Skeletal muscle tissue (tissue), 4 donors: ENCODE measurements around the gene OR14A16. TPM values are rescaled to one million over a fixed set of nuclear protein-coding genes. Genes with fewer than 3 reads are reported as not detected.

ENCODE experiments used
- H3K27ac ChIP-seq: one replicate; pipeline ENCODE4 v1.7.0; 2013; ENCODE audit warnings: mild to moderate bottlenecking, low read depth, low read length, inconsistent platforms
- H3K27me3 ChIP-seq, 3 donors: one replicate each; pipeline ENCODE4 v1.7.0; 2013; ENCODE audit warnings: low read length in 3 of 3; ENCODE audit not compliant: control insufficient read depth in 3 of 3, insufficient read depth in 3 of 3
- H3K36me3 ChIP-seq, 3 donors: one replicate each; pipeline ENCODE4 v1.7.0; 2013; ENCODE audit warnings: low read length in 3 of 3; ENCODE audit not compliant: control insufficient read depth in 3 of 3, insufficient read depth in 3 of 3
- H3K4me1 ChIP-seq, 3 donors: one replicate each; pipeline ENCODE4 v1.7.0; 2013; ENCODE audit warnings: low read length in 3 of 3, mild to moderate bottlenecking in 3 of 3; ENCODE audit not compliant: control insufficient read depth in 3 of 3, insufficient read depth in 3 of 3
- H3K4me3 ChIP-seq, 3 donors: one replicate each; pipeline ENCODE4 v1.7.0; 2013; ENCODE audit warnings: low read length in 3 of 3
- H3K9ac ChIP-seq, 3 donors: one replicate each; pipeline ENCODE4 v1.7.0; 2013; ENCODE audit warnings: low read length in 3 of 3, mild to moderate bottlenecking in 3 of 3, moderate library complexity in 2 of 3, low read depth in 1 of 3
- H3K9me3 ChIP-seq, 3 donors: one replicate each; pipeline ENCODE4 v1.7.0; 2013; ENCODE audit warnings: low read length in 3 of 3; ENCODE audit not compliant: control insufficient read depth in 3 of 3
- total RNA-seq: library from RNA; depleted of rRNA; stranded (reverse); fragments of >200 nt; gene quantifications from one replicate; pipeline ENCODE4 v1.2.3, GENCODE V29; 2014
- donor health status: Osteomylitis.

OR14A16 gene
- total RNA-seq, 1 donor from 2014 or later = not detected

DNA sequence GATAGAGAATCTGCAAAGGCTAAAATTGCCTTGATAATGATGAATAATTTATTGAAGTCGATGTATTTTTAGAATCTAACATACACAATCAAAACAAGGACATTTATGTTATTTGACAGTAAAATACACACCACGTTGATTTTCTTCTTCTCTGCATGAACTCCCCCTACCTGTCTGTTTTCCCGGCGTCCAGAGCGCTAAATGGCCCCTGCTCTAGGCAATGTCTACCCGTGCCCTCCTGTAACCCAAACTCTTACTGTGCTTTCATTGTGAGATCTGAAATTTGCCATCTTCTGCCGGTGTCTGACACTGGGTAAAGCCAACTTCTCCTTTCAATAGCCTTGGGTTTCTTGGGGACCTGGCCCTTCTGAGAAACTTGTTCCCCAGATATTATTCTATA, 24.4 kb upstream of the OR14A16 start:
- no peaks in the 10 kb centered on the region for H3K36me3 ChIP-seq
- H3K4me3 ChIP-seq = no peak overlapping the region
- no peaks in the 10 kb centered on the region for H3K4me1 ChIP-seq
- no peaks in the 10 kb centered on the region for H3K27me3 ChIP-seq
- H3K9ac ChIP-seq = no peak overlapping the region
- H3K9me3 ChIP-seq = no peaks in the 10 kb centered on the region
- no peak overlapping the region for H3K27ac ChIP-seq

DNA sequence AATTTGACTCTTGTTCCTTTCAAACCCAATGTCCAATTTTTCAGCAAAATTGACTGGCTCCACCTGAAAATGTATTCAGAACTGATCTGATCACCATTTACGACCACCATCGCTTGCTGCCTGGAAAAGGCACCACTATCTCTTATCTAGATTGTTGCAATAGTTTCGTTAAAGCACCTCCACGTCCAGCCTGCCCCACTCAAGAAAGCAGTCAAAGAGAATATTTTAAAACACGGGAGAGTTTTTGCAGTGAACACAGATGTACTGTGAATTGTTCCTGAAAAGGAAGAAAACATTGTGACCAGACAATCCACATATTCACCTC, 21.7 kb upstream of the OR14A16 start:
- Histone ChIP-seq H3K36me3 (no peaks in the 10 kb centered on the region), H3K27ac (no peak overlapping the region), H3K4me1 (no peaks in the 10 kb centered on the region), H3K27me3 (no peaks in the 10 kb centered on the region), H3K9ac (no peak overlapping the region), H3K4me3 (no peak overlapping the region), H3K9me3 (peaks cover 0 to 2% (median 0%) of the 10 kb centered on the region in 3 donors)

DNA sequence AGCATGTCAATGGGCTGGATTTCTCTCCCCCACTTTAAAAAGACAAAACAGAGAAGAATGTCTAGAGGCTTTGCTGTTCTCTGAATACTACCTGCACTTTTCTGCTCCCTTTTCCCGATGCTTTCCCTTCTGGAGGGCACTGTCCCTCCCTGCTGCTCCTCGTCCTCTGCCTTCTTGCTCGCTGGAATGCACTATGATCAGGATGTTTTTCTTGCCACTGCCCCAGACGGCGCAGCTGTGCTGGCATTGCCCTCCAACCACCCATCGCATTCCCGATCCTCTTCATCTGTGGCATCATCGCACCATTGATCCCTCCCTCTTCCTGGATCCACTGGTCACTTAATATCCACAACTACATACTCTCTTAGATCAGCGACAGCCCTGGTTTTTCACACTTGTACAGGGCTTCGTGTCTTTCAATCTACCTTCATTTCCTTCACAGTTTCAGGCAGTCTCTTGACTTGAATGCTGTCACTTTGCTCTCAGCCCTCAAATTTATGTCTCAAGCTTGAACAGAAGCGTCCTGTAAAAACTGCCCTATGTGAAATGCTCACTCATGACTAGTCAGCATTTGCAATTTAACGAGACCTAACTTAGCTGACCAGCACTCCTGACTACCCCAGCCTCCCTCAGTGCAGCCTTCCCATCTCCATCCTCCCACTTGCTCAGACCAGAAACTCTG, 21.2 kb upstream of the OR14A16 start:
- no peak overlapping the region for H3K27ac ChIP-seq
- H3K4me3 ChIP-seq = no peak overlapping the region
- H3K9me3 ChIP-seq = peaks cover 0 to 2% (median 0%) of the 10 kb centered on the region in 3 donors
- H3K9ac ChIP-seq = no peak overlapping the region
- no peaks in the 10 kb centered on the region for H3K36me3 ChIP-seq
- H3K4me1 ChIP-seq = no peaks in the 10 kb centered on the region
- H3K27me3 ChIP-seq = no peaks in the 10 kb centered on the region

DNA sequence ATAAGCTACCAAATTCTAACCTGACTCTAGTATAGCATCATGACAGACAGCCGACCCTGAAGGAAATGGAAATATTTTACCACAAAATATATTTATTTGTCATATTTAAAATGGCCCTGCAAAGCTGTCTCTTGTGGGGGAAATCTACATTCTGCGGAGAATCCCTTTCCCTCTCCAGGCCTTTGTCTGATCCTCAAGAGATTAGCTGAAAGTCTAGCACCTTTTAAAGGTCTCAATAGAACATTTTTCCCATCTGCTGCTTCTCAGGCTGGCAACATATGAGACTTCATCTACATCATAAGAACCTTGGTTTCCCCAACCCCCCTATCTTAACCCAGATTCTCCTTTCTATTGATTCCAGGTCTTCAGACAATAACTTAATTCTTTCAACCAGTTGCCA, 19.5 kb upstream of the OR14A16 start:
- no peak overlapping the region for H3K9ac ChIP-seq
- no peaks in the 10 kb centered on the region for H3K27me3 ChIP-seq
- H3K9me3 ChIP-seq = peaks cover 0 to 2% (median 0%) of the 10 kb centered on the region in 3 donors
- no peak overlapping the region for H3K27ac ChIP-seq
- no peaks in the 10 kb centered on the region for H3K36me3 ChIP-seq
- H3K4me3 ChIP-seq = no peak overlapping the region
- H3K4me1 ChIP-seq = no peaks in the 10 kb centered on the region

DNA sequence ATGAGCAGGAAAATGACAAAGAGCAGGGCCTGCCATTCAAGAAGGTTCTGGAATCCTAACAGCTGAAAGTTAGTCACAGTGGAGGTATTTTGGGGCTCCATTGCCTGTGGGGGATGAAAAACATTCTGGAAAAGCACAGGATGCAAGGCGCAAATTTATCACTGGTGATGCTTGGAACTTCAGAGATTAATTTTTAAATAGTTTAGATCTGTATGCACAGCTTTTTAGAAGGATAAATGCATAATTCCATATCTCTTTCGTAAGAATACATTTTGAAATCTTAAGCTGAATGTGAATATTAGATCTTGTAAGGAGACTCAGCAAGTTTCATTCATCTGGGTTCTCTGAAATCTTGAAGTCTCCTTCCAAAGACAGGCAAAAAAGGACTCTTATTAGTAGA, 17.9 kb upstream of the OR14A16 start, which contains the start of gene OR11L1:
TSS of gene OR11L1 (minus strand) at position 101 of the 400 bp plus-strand sequence. CDS start at position 101, 0 bp downstream.
- H3K9ac ChIP-seq = no peak within 1 kb of the TSS
- H3K27ac ChIP-seq = no peak within 1 kb of the TSS
- H3K36me3 ChIP-seq = no peaks in the 10 kb centered on the region
- H3K4me3 ChIP-seq = no peak within 1 kb of the TSS
- no peaks in the 10 kb centered on the region for H3K4me1 ChIP-seq
- no peaks in the 10 kb centered on the region for H3K27me3 ChIP-seq
- H3K9me3 ChIP-seq = peaks cover 0 to 2% (median 0%) of the 10 kb centered on the region in 3 donors

DNA sequence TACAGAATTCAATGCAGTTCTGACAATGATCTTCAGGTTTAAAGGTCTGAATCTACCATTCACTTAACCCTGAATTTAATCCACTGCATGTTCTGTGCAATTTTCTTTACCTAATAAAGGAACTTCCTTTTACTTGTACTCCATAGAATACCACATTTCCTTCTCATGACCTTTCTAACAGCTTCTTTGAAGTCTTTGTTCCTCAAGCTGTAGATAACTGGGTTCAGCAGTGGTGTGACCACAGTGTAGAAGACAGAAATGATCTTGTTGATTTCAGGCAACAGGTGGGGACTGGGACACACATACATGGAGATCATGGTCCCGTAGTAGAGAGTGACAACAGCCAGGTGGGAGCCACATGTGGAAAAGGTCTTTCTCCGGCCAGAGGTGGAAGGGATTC, 16.9 kb upstream of the OR14A16 start:
- no peaks in the 10 kb centered on the region for H3K27me3 ChIP-seq

DNA sequence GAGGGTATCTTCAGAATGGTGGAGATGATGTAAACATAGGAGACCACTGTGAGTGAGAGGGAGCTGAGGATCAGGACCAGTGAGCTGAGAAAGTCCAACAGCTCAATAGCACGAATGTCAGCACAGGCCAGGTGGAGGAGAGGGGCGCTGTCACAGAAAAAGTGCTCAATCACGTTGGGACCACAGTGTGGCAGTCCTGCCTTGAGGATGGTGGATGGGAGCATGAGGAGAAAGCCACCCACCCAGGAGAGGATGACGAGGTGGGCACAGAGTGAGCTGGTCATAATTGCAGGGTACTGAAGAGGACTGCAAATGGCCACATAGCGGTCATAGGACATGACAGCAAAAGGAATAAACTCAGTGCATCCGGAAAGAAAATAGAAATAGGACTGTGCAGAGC, 9.7 kb upstream of the OR14A16 start:
- Histone ChIP-seq H3K27ac (no peak overlapping the region), H3K4me3 (no peak overlapping the region), H3K4me1 (no peaks in the 10 kb centered on the region), H3K27me3 (no peaks in the 10 kb centered on the region), H3K36me3 (no peaks in the 10 kb centered on the region), H3K9ac (no peak overlapping the region), H3K9me3 (no peaks in the 10 kb centered on the region)

More for the DNA sequence above, 16.9 kb upstream of the OR14A16 start:
- no peak overlapping the region for H3K27ac ChIP-seq
- H3K9me3 ChIP-seq = peaks cover 0 to 2% (median 0%) of the 10 kb centered on the region in 3 donors
- no peaks in the 10 kb centered on the region for H3K36me3 ChIP-seq
- no peak overlapping the region for H3K4me3 ChIP-seq
- no peaks in the 10 kb centered on the region for H3K4me1 ChIP-seq
- no peak overlapping the region for H3K9ac ChIP-seq

DNA sequence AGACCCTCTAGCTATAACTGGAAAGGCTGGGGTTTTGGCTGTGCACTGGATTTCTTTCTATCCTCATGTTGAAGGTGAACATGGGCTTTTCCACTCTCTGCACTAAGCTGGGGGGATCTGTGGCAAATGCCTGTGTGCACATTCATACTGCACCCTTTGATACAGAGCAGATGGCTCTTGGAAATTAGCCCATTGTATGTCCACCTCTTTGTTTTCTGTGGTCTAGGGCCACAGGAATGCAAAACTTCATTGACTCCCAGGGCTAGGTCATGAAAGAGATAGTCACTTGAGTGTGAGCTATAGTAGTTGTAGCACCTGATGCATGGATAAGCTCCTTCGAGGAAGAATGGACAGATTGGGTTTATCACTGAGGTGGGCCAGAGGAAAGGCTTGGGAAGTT, 5.7 kb upstream of the OR14A16 start:
- no peaks in the 10 kb centered on the region for H3K27me3 ChIP-seq
- no peak overlapping the region for H3K9ac ChIP-seq
- no peak overlapping the region for H3K4me3 ChIP-seq
- no peaks in the 10 kb centered on the region for H3K36me3 ChIP-seq
- H3K4me1 ChIP-seq = no peaks in the 10 kb centered on the region
- no peaks in the 10 kb centered on the region for H3K9me3 ChIP-seq
- no peak overlapping the region for H3K27ac ChIP-seq

DNA sequence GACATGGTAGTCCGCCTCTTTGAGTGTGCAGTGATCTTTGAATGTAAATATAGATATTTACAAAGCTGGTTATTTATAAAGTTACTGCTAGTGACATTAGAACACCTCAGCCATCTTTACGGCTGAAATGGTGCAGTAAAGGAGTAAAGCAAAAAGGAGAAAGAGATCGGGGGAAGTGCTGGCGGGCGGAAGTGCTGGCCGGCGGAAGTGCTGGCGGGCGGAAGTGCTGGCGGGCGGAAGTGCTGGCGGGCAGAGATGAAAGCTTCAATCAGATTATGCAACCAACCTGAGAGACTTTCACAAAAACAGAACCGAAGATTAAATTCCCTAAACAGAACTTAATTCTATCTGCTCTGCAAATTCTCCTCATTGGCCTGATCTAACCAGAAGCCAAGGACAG, 1.4 kb upstream of the OR14A16 start:
- H3K27me3 ChIP-seq = no peaks in the 10 kb centered on the region
- H3K36me3 ChIP-seq = no peaks in the 10 kb centered on the region
- H3K9me3 ChIP-seq = no peaks in the 10 kb centered on the region
- H3K4me3 ChIP-seq = no peak overlapping the region
- no peak overlapping the region for H3K27ac ChIP-seq
- no peaks in the 10 kb centered on the region for H3K4me1 ChIP-seq
- no peak overlapping the region for H3K9ac ChIP-seq

DNA sequence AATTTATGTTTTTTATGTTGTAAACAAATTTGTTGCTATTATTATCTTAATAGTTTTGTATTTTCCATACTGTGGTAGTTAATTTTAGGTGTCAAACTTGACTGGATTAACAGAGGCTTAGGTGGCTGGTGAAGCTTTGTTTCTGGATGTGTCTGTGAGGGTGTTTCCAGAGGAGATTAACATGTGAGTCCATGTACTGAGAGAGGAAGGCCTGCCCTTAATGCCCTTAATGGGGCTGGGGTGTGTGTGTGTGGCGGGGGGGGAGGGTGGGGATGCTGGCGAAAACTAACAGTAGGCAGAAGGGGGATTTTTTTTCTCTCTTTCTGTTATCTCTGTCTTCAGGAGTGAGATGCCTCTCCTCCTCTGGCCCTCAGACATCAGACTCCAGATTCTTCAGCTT, 1.9 kb downstream of the OR14A16 start:
- Histone ChIP-seq H3K4me3 (no peak overlapping the region), H3K4me1 (no peaks in the 10 kb centered on the region), H3K27ac (no peak overlapping the region), H3K9ac (no peak overlapping the region), H3K27me3 (no peaks in the 10 kb centered on the region), H3K9me3 (no peaks in the 10 kb centered on the region), H3K36me3 (no peaks in the 10 kb centered on the region)
